HG03064 (cell line): ENCODE measurements around the gene LY6G5C.
A peak's percentile ranks its signal among the peaks of the same experiment; 100 is the strongest.

Experiments used
- ATAC-seq: cut with Tn5 transposase; IDR thresholded peaks from one replicate; pipeline ENCODE4 v1.9.1; 2021; ENCODE audit warnings: low read depth; ENCODE audit not compliant: unreplicated experiment

The LY6G5C gene

GRCh38 chr6:31663126-31663960 lies 17.5 kb downstream of the LY6G5C start:
- ATAC-seq: no peak

DNA sequence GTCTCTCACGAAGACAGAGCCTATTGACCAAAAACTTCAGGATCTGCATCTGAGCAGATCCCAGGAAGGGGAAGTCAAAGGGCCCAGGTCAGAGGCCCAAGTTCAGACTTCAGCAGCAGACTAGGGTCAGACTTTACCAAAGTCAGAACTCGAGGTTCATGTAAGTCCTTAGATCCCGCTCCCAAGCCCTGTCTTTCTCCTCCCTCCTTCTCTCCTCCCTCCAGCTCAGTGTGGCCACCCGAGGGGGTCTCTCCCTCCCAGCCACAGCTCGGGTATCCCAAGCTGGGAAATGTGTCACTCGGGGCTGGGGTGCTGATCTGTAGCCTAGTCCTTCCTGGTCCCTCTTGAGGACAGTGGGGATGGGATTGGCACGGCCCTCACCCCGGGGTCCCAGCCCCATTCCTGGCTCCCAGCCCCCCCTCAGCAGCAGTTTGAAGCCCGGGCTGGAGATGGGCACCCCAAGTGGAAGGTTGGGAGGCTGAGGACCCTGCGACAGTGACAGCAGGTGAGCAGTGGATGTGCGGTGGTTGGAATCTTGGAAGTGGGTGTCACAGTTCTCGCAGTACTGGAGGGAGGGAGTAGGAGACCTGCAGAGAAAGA lies 18.6 kb downstream of the LY6G5C start:
- no peak for ATAC-seq

GRCh38 chr6:31661262-31662123 lies 19.4 kb downstream of the LY6G5C start:
- ATAC-seq: no peak

GRCh38 chr6:31660381-31661261 lies 20.2 kb downstream of the LY6G5C start, which contains the start of gene C6orf47:
C6orf47 (minus strand) TSS chr6:31660778; CDS start chr6:31659947, 831 bp downstream.
- peak; percentile 44 for ATAC-seq

DNA sequence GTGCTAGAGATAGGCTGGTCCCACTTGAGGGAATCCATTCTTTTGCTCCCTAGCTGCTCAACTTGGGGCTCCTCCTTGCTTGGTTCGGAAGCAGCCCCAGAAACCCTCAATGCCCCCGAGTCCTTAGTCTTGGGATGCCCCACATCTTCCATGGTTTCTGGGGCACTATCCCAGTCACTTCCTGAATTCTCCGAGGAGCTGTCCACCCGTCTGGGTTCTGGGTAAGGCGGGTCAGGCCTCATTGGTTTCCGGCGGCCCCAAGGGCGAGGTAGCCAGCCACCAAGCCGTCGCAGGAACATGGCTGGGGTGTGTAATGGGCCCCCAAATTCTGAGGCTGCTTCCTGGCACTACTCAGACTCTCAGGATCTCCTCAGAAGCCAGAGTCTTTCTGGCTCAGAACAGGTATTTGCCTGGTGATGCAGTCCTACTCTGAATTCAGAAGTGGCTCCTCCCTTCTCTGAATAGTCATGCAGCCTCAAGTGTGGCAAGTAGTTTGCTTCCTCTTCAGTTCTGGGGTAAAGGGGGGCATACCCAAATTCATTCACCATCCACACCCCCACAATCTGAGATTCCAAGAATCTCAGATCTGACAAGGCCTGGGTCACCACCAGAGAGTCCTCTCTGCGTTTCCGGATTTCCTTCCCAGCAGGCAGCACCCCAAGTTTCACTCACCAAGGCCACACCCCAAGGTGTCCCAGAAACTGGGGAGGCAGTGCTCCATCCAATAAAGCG lies 21.1 kb downstream of the LY6G5C start:
- ATAC-seq: no peak

GRCh38 chr6:31658983-31659648 lies 21.8 kb downstream of the LY6G5C start:
- no peak for ATAC-seq

- ATAC-seq: no peak
Measured at GRCh38 chr6:31658158-31658688, 22.6 kb downstream of the LY6G5C start.

- ATAC-seq: no peak
Measured at GRCh38 chr6:31657406-31658157, 23.3 kb downstream of the LY6G5C start.

DNA sequence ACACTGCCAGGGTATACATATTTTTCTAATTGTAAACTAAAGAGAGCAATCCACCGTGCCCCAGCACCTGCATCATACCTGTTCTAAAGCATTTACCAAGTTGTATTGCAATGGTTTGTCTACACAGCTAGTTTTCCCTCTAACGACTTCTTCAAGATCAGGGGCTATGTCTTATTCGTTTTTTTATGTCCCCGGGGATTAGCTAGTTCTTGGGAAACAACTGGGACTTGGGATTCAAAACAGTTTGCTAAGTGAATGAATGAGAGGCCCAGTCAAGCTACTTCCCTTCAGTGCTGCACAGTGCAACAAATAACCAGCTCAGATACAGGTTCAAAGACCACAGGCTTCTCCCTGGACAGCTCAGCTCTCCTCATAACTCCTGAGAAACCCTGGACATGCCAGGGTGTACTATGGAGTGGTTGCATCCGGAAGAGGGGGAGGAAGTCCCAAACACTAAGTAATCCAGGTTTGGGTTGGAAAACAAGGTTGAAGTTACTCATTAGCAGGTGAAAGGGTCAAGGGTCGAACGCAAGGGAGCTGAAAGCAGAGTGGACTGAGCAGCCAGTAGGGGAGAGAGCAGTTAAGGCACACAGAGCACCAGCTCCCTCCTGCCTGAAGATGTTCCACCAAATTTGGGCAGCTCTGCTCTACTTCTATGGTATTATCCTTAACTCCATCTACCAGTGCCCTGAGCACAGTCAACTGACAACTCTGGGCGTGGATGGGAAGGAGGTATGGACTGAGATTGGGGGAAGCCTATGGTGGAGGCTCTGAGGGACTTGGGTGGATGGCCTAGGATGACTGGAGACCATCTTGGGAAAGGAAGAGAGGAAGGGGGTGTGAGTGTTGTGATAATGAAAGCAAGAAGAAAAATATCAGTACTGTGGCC lies 25.3 kb downstream of the LY6G5C start, which contains the start of gene APOM:
TSS of gene APOM (plus strand) at position 546 of the 889 bp plus-strand sequence. CDS start at position 619, 73 bp downstream.
- ATAC-seq: no peak

DNA sequence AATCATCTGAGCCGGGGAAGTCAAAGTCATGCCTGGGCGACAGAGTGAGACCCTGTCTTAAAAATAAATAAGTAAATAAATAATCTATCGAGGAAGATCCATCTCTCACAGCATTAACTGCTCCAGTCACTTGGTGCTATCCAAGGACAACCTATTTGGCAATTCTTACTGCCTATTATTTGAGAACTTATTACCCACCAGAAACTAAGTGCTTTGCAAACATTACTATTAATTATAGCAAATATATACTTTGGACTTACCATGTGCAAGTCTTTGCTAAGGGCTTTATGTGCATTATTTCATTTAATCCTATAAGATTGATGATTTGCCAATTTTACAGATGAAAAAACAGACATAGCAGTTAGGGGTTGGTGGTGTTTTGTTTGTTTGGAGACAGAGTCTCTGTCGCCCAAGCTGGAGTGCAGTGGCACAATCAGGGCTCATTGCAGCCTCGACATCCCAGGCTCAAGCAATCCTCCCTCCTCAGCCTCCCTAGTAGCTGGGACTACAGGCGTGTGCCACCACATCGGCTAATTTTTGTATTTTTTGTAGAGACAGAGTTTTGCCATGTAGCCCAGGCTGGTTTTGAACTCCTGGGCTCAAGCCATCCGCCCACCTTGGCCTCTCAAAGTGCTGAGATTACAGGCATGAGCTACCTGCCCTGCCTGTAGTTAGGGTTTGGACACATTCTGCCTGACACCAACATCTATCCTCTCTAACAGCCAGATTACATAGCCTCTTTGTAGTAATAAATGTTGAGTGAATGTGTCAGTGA lies 26.1 kb downstream of the LY6G5C start:
- no peak for ATAC-seq

- ATAC-seq: peak; percentile 60
Measured at GRCh38 chr6:31652925-31653724, 27.7 kb downstream of the LY6G5C start.

DNA sequence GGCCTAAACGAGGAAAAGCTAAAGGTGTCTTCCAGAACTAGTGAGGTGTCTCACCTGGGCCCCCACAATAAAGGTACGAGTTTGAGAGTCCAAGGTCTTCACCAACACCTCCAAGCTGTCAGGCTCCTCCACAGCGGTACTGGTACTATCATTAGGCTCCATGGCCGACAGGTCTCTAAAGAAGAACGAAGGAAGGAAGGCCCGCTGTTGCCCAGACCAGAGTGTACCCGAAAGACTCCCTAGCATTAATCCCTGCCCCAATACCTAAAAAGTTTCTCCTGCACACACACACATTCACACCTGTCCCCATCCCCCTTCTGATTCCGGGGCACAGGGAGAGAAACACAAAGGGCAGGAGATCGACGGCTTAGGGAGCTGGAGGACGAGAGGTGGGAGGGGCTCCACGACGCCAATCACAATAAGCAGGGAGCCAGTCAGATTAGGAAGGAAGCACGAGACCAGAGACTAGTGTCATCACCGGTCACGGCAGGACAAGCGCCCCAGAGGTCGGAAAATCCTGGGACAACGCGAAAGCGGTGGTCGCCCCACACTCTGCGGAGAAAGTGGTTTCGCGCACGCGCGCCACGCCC lies 29.2 kb downstream of the LY6G5C start:
- ATAC-seq: peak; percentile 32

DNA sequence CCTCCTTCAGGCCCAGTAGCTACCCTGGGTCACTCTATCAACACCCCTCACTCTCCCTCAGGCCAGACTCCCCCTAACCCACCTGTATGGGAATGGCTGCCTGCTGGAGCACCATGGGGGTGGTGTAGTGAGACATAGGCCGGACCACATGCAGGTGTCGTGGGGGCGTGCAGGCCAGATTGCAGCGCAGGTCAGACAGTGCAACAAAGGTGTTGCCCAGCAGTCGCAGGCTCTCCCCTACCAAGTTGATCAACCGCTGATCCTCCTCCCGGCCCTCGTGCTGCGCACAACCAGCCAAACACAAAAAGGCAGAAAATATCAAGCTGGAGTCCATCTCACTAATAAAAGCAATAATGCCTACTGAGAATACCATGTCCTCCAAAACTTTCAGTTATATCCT lies 35.5 kb downstream of the LY6G5C start:
- no peak for ATAC-seq

- no peak for ATAC-seq
Measured at GRCh38 chr6:31643818-31644454, 36.9 kb downstream of the LY6G5C start.
